HepG2 (cell line): ENCODE results near the gene NEK3. TPM values are rescaled to one million over a fixed set of nuclear protein-coding genes. Genes with fewer than 3 reads are reported as not detected.

ENCODE experiments used
- ATAC-seq: fragments of 200-7000 bp; cut with Tn5 transposase; 3 replicates; pipeline ENCODE4 v1.9.1; 2020; ENCODE audit warnings: mild to moderate bottlenecking, moderate library complexity
- BruUV-seq: library from RNA; stranded (reverse); fragments of 400-500 nt; replicated peaks from 2 replicates; lab custom pipeline; 2021; lab: Mats Ljungman, UMichigan
- CTCF ChIA-PET: fragments of 300-600 bp; formaldehyde crosslinking; extraction: SDS; loops from one replicate; lab custom pipeline; 2021; ENCODE audit warnings: low total read pairs, inconsistent platforms, low intra/inter-chr PET ratio; lab: Yijun Ruan, JAX
- POLR2A ChIA-PET: fragments of 350-600 bp; sonication (Branson Sonifier 250); formaldehyde crosslinking; loops from one replicate; lab custom pipeline; 2020; ENCODE audit warnings: antibody characterized with exemption, inconsistent platforms; lab: Yijun Ruan, JAX
- DNase-seq: peaks from one replicate; pipeline ENCODE4 v3.0.0-alpha.2; 2015; ENCODE audit warnings: low spot score
- FAIRE-seq: peaks from 3 replicates; lab custom pipeline; 2011; peaks lifted over from hg19 to GRCh38; lab: Jason Lieb, UNC
- H2AFZ ChIP-seq: one replicate; pipeline ENCODE4 v1.6.1; 2011; ENCODE audit warnings: low read length, inconsistent platforms
- H3K27ac ChIP-seq: fragments of 300-600 bp; 3 replicates; pipeline ENCODE4 v1.8.0; 2011; ENCODE audit warnings: mixed run types, mild to moderate bottlenecking, mixed read lengths, low read length, inconsistent platforms; ENCODE audit not compliant: insufficient read depth; ENCODE audit errors: extremely low read length
- H3K27me3 ChIP-seq, 2 experiments: fragments of 200-600 bp in 1 of 2; 2 replicates in 1 of 2; 3 replicates in 1 of 2; pipeline versions ENCODE4 v1.6.0 to v1.8.0; 2011; ENCODE audit warnings: low read length in 2 of 2, mild to moderate bottlenecking in 2 of 2, moderate library complexity in 2 of 2, inconsistent platforms in 1 of 2; ENCODE audit not compliant: insufficient read depth in 2 of 2, control insufficient read depth in 1 of 2
- H3K36me3 ChIP-seq, 2 experiments: fragments of 200-600 bp in 1 of 2; replicated peaks in 1 of 2; 2 replicates in 1 of 2; 3 replicates in 1 of 2; pipeline versions ENCODE4 v1.5.1 to v1.8.0; 2011; ENCODE audit warnings: low read length in 2 of 2, inconsistent platforms in 1 of 2; ENCODE audit not compliant: insufficient read depth in 2 of 2, control insufficient read depth in 1 of 2
- H3K4me1 ChIP-seq: 2 replicates; pipeline ENCODE4 v1.5.1; 2012; ENCODE audit warnings: low read length, inconsistent platforms; ENCODE audit not compliant: insufficient read depth
- H3K4me2 ChIP-seq: 2 replicates; pipeline ENCODE4 v1.6.0; 2011; ENCODE audit warnings: low read depth, low read length, inconsistent platforms
- H3K4me3 ChIP-seq, 3 experiments: fragments of 200-600 bp in 1 of 3; sonication (generic), shearing (Covaris generic) in 1 of 3; replicated peaks in 1 of 3; 2 replicates each; pipeline ENCODE4 v1.5.1; 2011 to 2016; ENCODE audit warnings: low read length in 3 of 3, inconsistent platforms in 2 of 3, low read depth in 2 of 3, mild to moderate bottlenecking in 2 of 3, control low read depth in 1 of 3, mixed read lengths in 1 of 3; ENCODE audit not compliant: insufficient read depth in 1 of 3
- H3K79me2 ChIP-seq: one replicate; pipeline ENCODE4 v1.6.1; 2011; ENCODE audit warnings: low read length, inconsistent platforms; ENCODE audit not compliant: insufficient read depth
- H3K9ac ChIP-seq: 2 replicates; pipeline ENCODE4 v1.6.0; 2011; ENCODE audit warnings: mild to moderate bottlenecking, low read depth, low read length, inconsistent platforms; ENCODE audit not compliant: insufficient read depth
- H3K9me3 ChIP-seq: 2 replicates; pipeline ENCODE4 v1.5.1; 2012; ENCODE audit warnings: mild to moderate bottlenecking, low read length
- H4K20me1 ChIP-seq: 2 replicates; pipeline ENCODE4 v1.6.0; 2011; ENCODE audit warnings: inconsistent platforms, mild to moderate bottlenecking, low read length, moderate library complexity; ENCODE audit not compliant: insufficient read depth
- CBX1 ChIP-seq: IDR thresholded peaks from one replicate; pipeline ENCODE4 v1.6.1; 2016; ENCODE audit warnings: antibody characterized with exemption, low read depth
- CBX5 ChIP-seq: sonication (generic); formaldehyde crosslinking; IDR thresholded peaks from 2 replicates; pipeline ENCODE4 v1.4.0; 2020; ENCODE audit warnings: missing genetic modification reagents, borderline replicate concordance
- E2F5 ChIP-seq: sonication (generic); formaldehyde crosslinking; conservative IDR thresholded peaks from 2 replicates; pipeline ENCODE4 v1.4.0; 2020; ENCODE audit warnings: missing genetic modification reagents
- KLF13 ChIP-seq: sonication (generic); formaldehyde crosslinking; IDR thresholded peaks from 2 replicates; pipeline ENCODE4 v1.4.0; 2020; ENCODE audit warnings: mild to moderate bottlenecking, missing genetic modification reagents
- MTF1 ChIP-seq: sonication (generic); formaldehyde crosslinking; IDR thresholded peaks from 2 replicates; pipeline ENCODE4 v1.5.0; 2020; ENCODE audit warnings: missing genetic modification reagents
- PHB2 ChIP-seq: fragments of 450-650 bp; IDR thresholded peaks from 2 replicates; pipeline ENCODE4 v1.6.1; 2018; ENCODE audit not compliant: partially characterized antibody
- PLRG1 ChIP-seq: fragments of 450-650 bp; conservative IDR thresholded peaks from 2 replicates; pipeline ENCODE4 v1.6.1; 2016
- RELA ChIP-seq: sonication (generic); formaldehyde crosslinking; IDR thresholded peaks from 2 replicates; pipeline ENCODE4 v1.4.0; 2020; ENCODE audit warnings: missing genetic modification reagents
- TP53 ChIP-seq: sonication (generic); formaldehyde crosslinking; conservative IDR thresholded peaks from 2 replicates; pipeline ENCODE4 v1.4.0; 2020; ENCODE audit warnings: missing genetic modification reagents
- ZNF180 ChIP-seq: sonication (generic); formaldehyde crosslinking; IDR thresholded peaks from 2 replicates; pipeline ENCODE4 v1.4.0; 2020; ENCODE audit warnings: low read depth, missing genetic modification reagents, borderline replicate concordance
- ZNF3 ChIP-seq: IDR thresholded peaks from 2 replicates; pipeline ENCODE4 v1.7.0; 2017; ENCODE audit warnings: inconsistent platforms
- ZNF317 ChIP-seq: sonication (generic); formaldehyde crosslinking; IDR thresholded peaks from 2 replicates; pipeline ENCODE4 v1.5.0; 2020; ENCODE audit warnings: mild to moderate bottlenecking, missing genetic modification reagents
- ZNF407 ChIP-seq: sonication (generic); formaldehyde crosslinking; IDR thresholded peaks from one replicate; pipeline ENCODE4 v1.5.1; 2020; ENCODE audit warnings: mild to moderate bottlenecking, missing genetic modification reagents; ENCODE audit errors: not compliant biosample characterization
- ZNF652 ChIP-seq: IDR thresholded peaks from 2 replicates; pipeline ENCODE4 v1.6.1; 2016; ENCODE audit warnings: low read depth, borderline replicate concordance
- in situ Hi-C: cut with HindIII; loops from 2 replicates; pipeline ENCODE4 v1.10.0; 2017; ENCODE audit warnings: low pct_unique_long_range_greater_than_20kb; ENCODE audit not compliant: extremely low pct_ligation_motif_present
- intact Hi-C: fragments of 100-400 bp; cut with micrococcal nuclease; formaldehyde crosslinking; loops from one replicate; pipeline ENCODE4 v1.10.0; 2022; ENCODE audit not compliant: unreplicated experiment
- polyA plus RNA-seq, 8 experiments: library from polyadenylated mRNA; depleted of rRNA in 3 of 8; stranded (reverse) in 7 of 8; unstranded in 1 of 8; fragments of >200 nt; fragmentation: Illumina TruSeq in 4 of 8; extraction: Trizol in 4 of 8; gene quantifications; 2 replicates each; pipeline versions ENCODE4 v1.2.1 to v1.2.3, GENCODE V29; 2011 to 2016; ENCODE audit warnings: low read depth in 4 of 8, missing spikeins in 1 of 8, mixed read lengths in 1 of 8; ENCODE audit not compliant: insufficient read depth in 1 of 8
- total RNA-seq, 5 experiments: library from RNA; depleted of rRNA; stranded (reverse); fragments of >200 nt; fragmentation: Illumina TruSeq; extraction: Trizol; gene quantifications; 2 replicates each; pipeline ENCODE4 v1.2.3, GENCODE V29; 2016; ENCODE audit warnings: low read depth in 1 of 5
- TF ChIP-seq, protein P1 (sequence below): sonication (generic); formaldehyde crosslinking; IDR thresholded peaks from 2 replicates; pipeline ENCODE4 v1.8.1; 2022; ENCODE audit warnings: mild to moderate bottlenecking, missing genetic modification reagents

NEK3 gene
- total and polyA plus RNA-seq, 2 of the 13 experiments (the other 11 are each of a cell fraction or from before 2014, with no cell fraction given): 36.7 to 68.2 TPM

GRCh38 chr13:52164989-52165388 is 5.6 kb upstream of the NEK3 start:
- DNase-seq (no peak), FAIRE-seq (no peak), ATAC-seq (no peak)
- Histone ChIP-seq H3K27ac (no peak overlapping the region), H3K4me1 (peaks cover 59% of the 10 kb centered on the region), H4K20me1 (no peaks in the 10 kb centered on the region), H2AFZ (no peak overlapping the region), H3K79me2 (peaks cover 2% of the 10 kb centered on the region), H3K36me3 (peaks cover 0 to 10% of the 10 kb centered on the region in 2 experiments; a peak in 3 of 5 replicates), H3K4me2 (no peak overlapping the region), H3K9me3 (no peaks in the 10 kb centered on the region), H3K27me3 (no peaks in the 10 kb centered on the region), H3K9ac (no peak overlapping the region; the same call in 1 of the 2 replicates), H3K4me3 (no peak overlapping the region)
- BruUV-seq: no TSS peak
- ChIA-PET CTCF (no interaction called here), POLR2A (interaction anchor here (1.9 kb wide), 1 partner anchor 29 kb away, joined by 5 read pairs; no protein-coding TSS in a partner anchor)
- in situ Hi-C loops (no loop called here), intact Hi-C loops (no loop called here)
- TF ChIP-seq ZNF317 (no peak), PLRG1 (no peak), ZNF407 (CRISPR knock-in tag) (no peak), MTF1 (CRISPR knock-in tag) (no peak), ZNF652 (CRISPR knock-in tag) (no peak), ZNF3 (CRISPR knock-in tag) (no peak), ZNF180 (CRISPR knock-in tag) (no peak), RELA (CRISPR knock-in tag) (no peak), TP53 (no peak), PHB2 (no peak), CBX5 (CRISPR knock-in tag) (no peak), CBX1 (no peak), E2F5 (CRISPR knock-in tag) (no peak), KLF13 (CRISPR knock-in tag) (no peak)
- TF ChIP-seq, protein P1, sequence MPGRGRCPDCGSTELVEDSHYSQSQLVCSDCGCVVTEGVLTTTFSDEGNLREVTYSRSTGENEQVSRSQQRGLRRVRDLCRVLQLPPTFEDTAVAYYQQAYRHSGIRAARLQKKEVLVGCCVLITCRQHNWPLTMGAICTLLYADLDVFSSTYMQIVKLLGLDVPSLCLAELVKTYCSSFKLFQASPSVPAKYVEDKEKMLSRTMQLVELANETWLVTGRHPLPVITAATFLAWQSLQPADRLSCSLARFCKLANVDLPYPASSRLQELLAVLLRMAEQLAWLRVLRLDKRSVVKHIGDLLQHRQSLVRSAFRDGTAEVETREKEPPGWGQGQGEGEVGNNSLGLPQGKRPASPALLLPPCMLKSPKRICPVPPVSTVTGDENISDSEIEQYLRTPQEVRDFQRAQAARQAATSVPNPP (CRISPR knock-in tag): no peak
